PC-3 (cell line): ENCODE measurements around the gene GSG1. TPM values are rescaled to one million over a fixed set of nuclear protein-coding genes. Genes with fewer than 3 reads are reported as not detected.

Experiments used
- ATAC-seq: fragments of 200-7000 bp; cut with Tn5 transposase; 2 replicates; pipeline ENCODE4 v1.9.1; 2020; ENCODE audit warnings: mild to moderate bottlenecking, moderate library complexity
- BruUV-seq: library from RNA; stranded (reverse); fragments of 400-500 nt; replicated peaks from 2 replicates; lab custom pipeline; 2021; lab: Mats Ljungman, UMichigan
- CTCF ChIA-PET: fragments of 300-600 bp; sonication (Branson Sonifier 250); formaldehyde crosslinking; loops from one replicate; lab custom pipeline; 2022; ENCODE audit warnings: antibody characterized with exemption; lab: Charles Lee
- POLR2A ChIA-PET: fragments of 300-600 bp; sonication (Branson Sonifier 250); formaldehyde crosslinking; loops from one replicate; lab custom pipeline; 2022; ENCODE audit warnings: antibody characterized with exemption; ENCODE audit not compliant: unreplicated experiment; lab: Charles Lee
- DNase-seq: peaks from one replicate; pipeline ENCODE4 v3.0.0-alpha.2; 2015
- H2AFZ ChIP-seq: fragments of 300-600 bp; sonication (generic); 2 replicates; pipeline ENCODE4 v1.6.0; 2016; ENCODE audit warnings: antibody characterized with exemption, low read length
- H3F3A ChIP-seq: fragments of 300-600 bp; sonication (generic); one replicate; pipeline ENCODE4 v1.6.0; 2017; ENCODE audit warnings: antibody characterized with exemption, low read length, control low read depth, mild to moderate bottlenecking; ENCODE audit not compliant: unreplicated experiment
- H3K27ac ChIP-seq: fragments of 300-600 bp; sonication (generic); 2 replicates; pipeline ENCODE4 v1.5.1; 2016; ENCODE audit warnings: mild to moderate bottlenecking, low read length
- H3K27me3 ChIP-seq: fragments of 300-600 bp; sonication (generic); 2 replicates; pipeline ENCODE4 v1.6.1; 2016; ENCODE audit warnings: low read length, mixed read lengths
- H3K36me3 ChIP-seq: fragments of 300-600 bp; sonication (generic); 2 replicates; pipeline ENCODE4 v1.6.1; 2016; ENCODE audit warnings: low read depth, mixed run types, low read length, mixed read lengths
- H3K4me1 ChIP-seq: fragments of 300-600 bp; sonication (generic); 2 replicates; pipeline ENCODE4 v1.5.1; 2016; ENCODE audit warnings: low read length; ENCODE audit not compliant: insufficient read depth
- H3K4me2 ChIP-seq: fragments of 300-600 bp; sonication (generic); 2 replicates; pipeline ENCODE4 v1.6.0; 2016; ENCODE audit warnings: low read length
- H3K4me3 ChIP-seq: fragments of 300-600 bp; sonication (generic); 2 replicates; pipeline ENCODE4 v1.5.1; 2016; ENCODE audit warnings: mild to moderate bottlenecking, low read length, mixed read lengths
- H3K79me2 ChIP-seq: fragments of 300-600 bp; sonication (generic); 2 replicates; pipeline ENCODE4 v1.6.1; 2017; ENCODE audit warnings: low read length, mixed read lengths
- H3K9ac ChIP-seq: fragments of 300-600 bp; sonication (generic); 2 replicates; pipeline ENCODE4 v1.6.0; 2016; ENCODE audit warnings: mild to moderate bottlenecking, low read length
- H3K9me2 ChIP-seq: fragments of 300-600 bp; sonication (generic); replicated peaks from 2 replicates; pipeline ENCODE4 v1.6.1; 2016; ENCODE audit warnings: mixed run types, low read length, mixed read lengths
- H3K9me3 ChIP-seq: fragments of 300-600 bp; sonication (generic); 2 replicates; pipeline ENCODE4 v1.6.1; 2016; ENCODE audit warnings: low read length, mixed read lengths
- H4K20me1 ChIP-seq: fragments of 300-600 bp; sonication (generic); 2 replicates; pipeline ENCODE4 v1.6.1; 2016; ENCODE audit warnings: low read length, mixed read lengths
- EZH2 ChIP-seq: fragments of 300-600 bp; sonication (generic); IDR thresholded peaks from one replicate; pipeline ENCODE4 v1.6.1; 2017; ENCODE audit warnings: antibody characterized with exemption, mild to moderate bottlenecking, low read length; ENCODE audit not compliant: unreplicated experiment
- EZH2phosphoT487 ChIP-seq: fragments of 300-600 bp; sonication (generic); IDR thresholded peaks from 2 replicates; pipeline ENCODE4 v1.6.1; 2018; ENCODE audit warnings: mild to moderate bottlenecking, antibody characterized with exemption, low read length, borderline replicate concordance
- intact Hi-C: fragments of 100-400 bp; cut with micrococcal nuclease; formaldehyde crosslinking; loops from 2 replicates; pipeline ENCODE4 v1.9.0; 2023
- total RNA-seq: library from RNA; depleted of rRNA; stranded (reverse); fragments of >200 nt; gene quantifications from 2 replicates; pipeline ENCODE4 v1.2.3, GENCODE V29; 2014
- TF ChIP-seq, protein P1 (sequence below): fragments of 300-600 bp; sonication (generic); conservative IDR thresholded peaks from 2 replicates; pipeline ENCODE4 v1.5.1; 2017; ENCODE audit warnings: antibody characterized with exemption, low read depth, mild to moderate bottlenecking, low read length

Gene GSG1
- total RNA-seq, 1 experiment from 2014 or later, result 0.77 TPM

DNA sequence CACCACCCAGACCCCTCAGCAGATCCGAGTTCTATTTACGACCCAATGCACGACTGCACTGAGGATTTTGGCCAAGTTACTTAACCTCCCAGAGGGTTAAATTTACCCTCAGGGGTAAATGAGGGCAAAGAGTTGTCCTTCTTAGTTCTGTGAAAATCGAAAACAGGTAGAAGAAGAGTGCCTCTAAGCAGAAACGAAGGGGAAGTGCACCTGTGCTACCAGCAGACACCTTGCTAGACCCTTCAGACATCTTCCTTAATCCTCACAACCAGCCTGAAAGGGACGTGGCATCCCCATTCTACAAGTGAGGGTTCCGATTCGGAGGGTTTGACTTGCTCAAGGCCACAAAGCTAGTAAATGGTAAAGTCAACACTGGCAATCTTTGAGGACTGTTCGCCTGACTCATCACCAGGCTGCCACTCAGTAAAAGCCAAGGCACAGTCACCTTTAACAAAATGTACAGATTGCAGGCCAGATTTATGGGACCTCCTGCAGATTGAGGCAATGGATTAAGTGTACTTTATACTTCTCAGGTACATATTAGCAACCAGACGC lies 1.6 kb downstream of the GSG1 start:
- H3K4me3 ChIP-seq, result peak overlapping the region; percentile 71
- peak overlapping the region; percentile 98 for H3K4me2 ChIP-seq
- CTCF ChIA-PET, result interaction anchor here (0.6 kb wide), 1 partner anchor 68 kb away, joined by 5 read pairs; no protein-coding TSS in a partner anchor
- H4K20me1 ChIP-seq, result no peaks in the 10 kb centered on the region
- H3K9me3 ChIP-seq, result no peaks in the 10 kb centered on the region
- peaks cover 59% of the 10 kb centered on the region for H3K4me1 ChIP-seq
- ATAC-seq (peak; percentile 35), DNase-seq (peak; percentile 88)
- POLR2A ChIA-PET, result interaction anchor here (0.6 to 1.1 kb wide), 6 partner anchors 26 to 298 kb away, joined by 4 to 11 read pairs (median 6); no protein-coding TSS in a partner anchor
- TF ChIP-seq EZH2phosphoT487 (no peak), EZH2 (no peak)
- TF ChIP-seq, protein P1, sequence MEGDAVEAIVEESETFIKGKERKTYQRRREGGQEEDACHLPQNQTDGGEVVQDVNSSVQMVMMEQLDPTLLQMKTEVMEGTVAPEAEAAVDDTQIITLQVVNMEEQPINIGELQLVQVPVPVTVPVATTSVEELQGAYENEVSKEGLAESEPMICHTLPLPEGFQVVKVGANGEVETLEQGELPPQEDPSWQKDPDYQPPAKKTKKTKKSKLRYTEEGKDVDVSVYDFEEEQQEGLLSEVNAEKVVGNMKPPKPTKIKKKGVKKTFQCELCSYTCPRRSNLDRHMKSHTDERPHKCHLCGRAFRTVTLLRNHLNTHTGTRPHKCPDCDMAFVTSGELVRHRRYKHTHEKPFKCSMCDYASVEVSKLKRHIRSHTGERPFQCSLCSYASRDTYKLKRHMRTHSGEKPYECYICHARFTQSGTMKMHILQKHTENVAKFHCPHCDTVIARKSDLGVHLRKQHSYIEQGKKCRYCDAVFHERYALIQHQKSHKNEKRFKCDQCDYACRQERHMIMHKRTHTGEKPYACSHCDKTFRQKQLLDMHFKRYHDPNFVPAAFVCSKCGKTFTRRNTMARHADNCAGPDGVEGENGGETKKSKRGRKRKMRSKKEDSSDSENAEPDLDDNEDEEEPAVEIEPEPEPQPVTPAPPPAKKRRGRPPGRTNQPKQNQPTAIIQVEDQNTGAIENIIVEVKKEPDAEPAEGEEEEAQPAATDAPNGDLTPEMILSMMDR, result no peak
- H3K9me2 ChIP-seq, result no peaks in the 10 kb centered on the region
- BruUV-seq, result TSS peak; percentile 82
- peaks cover 18% of the 10 kb centered on the region for H3F3A ChIP-seq
- H2AFZ ChIP-seq, result peak overlapping the region; percentile 81; the same call in 1 of the 2 replicates
- peak overlapping the region; percentile 97 for H3K9ac ChIP-seq
- H3K79me2 ChIP-seq, result no peaks in the 10 kb centered on the region
- peak overlapping the region; percentile 99 for H3K27ac ChIP-seq
- no peaks in the 10 kb centered on the region for H3K36me3 ChIP-seq
- H3K27me3 ChIP-seq, result no peaks in the 10 kb centered on the region
- intact Hi-C loops, result loop anchor here (1.0 kb wide), 1 partner anchor 25 kb away; no protein-coding TSS in a partner anchor

DNA sequence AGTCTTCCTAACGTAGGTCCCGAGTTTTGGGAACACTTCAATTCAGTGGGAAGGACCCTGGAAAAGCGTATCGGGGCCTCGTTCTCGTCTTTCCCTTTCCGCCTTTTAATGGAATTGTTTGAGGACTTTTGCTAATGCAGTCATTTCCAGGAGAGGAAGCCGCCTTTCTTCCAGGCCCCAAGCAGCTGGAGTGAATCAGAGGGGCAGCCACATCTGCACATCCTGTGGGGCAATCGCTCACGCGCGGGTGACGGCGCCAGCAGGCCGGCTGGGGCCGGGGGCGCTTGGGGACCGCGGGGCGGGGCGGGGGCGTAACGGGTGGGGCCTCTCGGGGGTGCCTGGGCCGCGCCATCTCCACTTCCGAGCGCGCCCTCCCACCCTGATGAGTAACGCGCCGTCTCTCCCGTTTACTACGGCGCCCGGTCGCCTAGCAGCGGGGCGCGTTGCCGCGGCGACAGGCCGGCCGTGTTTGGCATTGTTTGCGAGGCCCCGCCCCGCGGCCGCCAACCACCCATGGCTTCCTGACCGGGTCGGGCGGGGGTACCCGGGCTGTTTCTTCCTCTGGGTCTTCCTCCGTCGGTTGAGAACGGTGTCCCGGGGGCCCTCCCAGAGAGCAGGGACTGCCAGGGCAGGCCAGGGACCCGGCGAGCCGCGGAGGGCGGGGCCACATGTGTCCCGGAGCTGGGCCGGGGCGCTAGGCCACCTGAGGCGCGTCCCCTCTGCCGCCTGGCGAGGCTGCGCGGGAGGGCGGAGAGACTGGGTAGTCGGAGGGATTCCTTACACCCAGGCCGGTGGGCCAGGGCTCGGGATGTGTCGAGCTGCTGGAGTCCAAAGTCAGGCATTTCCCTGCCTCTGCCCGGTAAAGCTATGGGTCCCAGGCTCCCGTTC lies 2.3 kb downstream of the GSG1 start:
- H3K9me2 ChIP-seq, result no peaks in the 10 kb centered on the region
- H3K27ac ChIP-seq, result peak overlapping the region; percentile 99
- peak; percentile 55 for ATAC-seq
- H3K9me3 ChIP-seq, result no peaks in the 10 kb centered on the region
- no peaks in the 10 kb centered on the region for H3K27me3 ChIP-seq
- DNase-seq, result peak; percentile 92
- no TSS peak for BruUV-seq
- ChIA-PET POLR2A (interaction anchor here (0.6 to 1.1 kb wide), 6 partner anchors 80 to 297 kb away, joined by 3 to 6 read pairs (median 4); no protein-coding TSS in a partner anchor), CTCF (interaction anchor here (0.6 to 1.0 kb wide), 2 partner anchors 69 to 100 kb away, joined by 3 to 5 read pairs; no protein-coding TSS in a partner anchor)
- H3K4me2 ChIP-seq, result peak overlapping the region; percentile 98
- no peaks in the 10 kb centered on the region for H3K79me2 ChIP-seq
- no peaks in the 10 kb centered on the region for H4K20me1 ChIP-seq
- peak overlapping the region; percentile 97 for H3K9ac ChIP-seq
- H3K4me1 ChIP-seq, result peaks cover 59% of the 10 kb centered on the region
- intact Hi-C loops, result no loop called here
- no peaks in the 10 kb centered on the region for H3K36me3 ChIP-seq
- H3K4me3 ChIP-seq, result peak overlapping the region; percentile 71
- peak overlapping the region; percentile 81 for H2AFZ ChIP-seq
- no peak for TF ChIP-seq EZH2phosphoT487
- no peak for TF ChIP-seq EZH2
- TF ChIP-seq, protein P1, result no peak
- peaks cover 18% of the 10 kb centered on the region for H3F3A ChIP-seq
